Esophagus squamous epithelium (tissue), 5 donors: ENCODE measurements around the gene DHRS3. TPM values are rescaled to one million over a fixed set of nuclear protein-coding genes. Genes with fewer than 3 reads are reported as not detected.
A peak's percentile ranks its signal among the peaks of the same experiment; 100 is the strongest.

Experiments used
- DNase-seq: peaks from one replicate; lab custom pipeline; 2025; lab: John Stamatoyannopoulos, UW
- H3K27ac ChIP-seq, 4 donors: fragments of 200-600 bp; sonication (generic); one replicate each; pipeline ENCODE4 v1.5.1; 2016 to 2019; ENCODE audit warnings: mild to moderate bottlenecking in 1 of 4
- H3K27me3 ChIP-seq, 4 donors: fragments of 200-600 bp; sonication (generic); 1 replicate in 3 of 4; 2 replicates in 1 of 4; pipeline versions ENCODE4 v1.5.1 to v1.6.0; 2017 to 2021; ENCODE audit warnings: antibody characterized with exemption in 1 of 4
- H3K36me3 ChIP-seq, 3 donors: fragments of 200-600 bp; sonication (generic); one replicate each; pipeline ENCODE4 v1.5.1; 2016 to 2019
- H3K4me1 ChIP-seq, 3 donors: fragments of 200-600 bp; sonication (generic); one replicate each; pipeline ENCODE4 v1.5.1; 2017 to 2019
- H3K4me3 ChIP-seq, 4 donors: fragments of 200-600 bp; sonication (generic); 1 replicate in 3 of 4; 2 replicates in 1 of 4; pipeline ENCODE4 v1.5.1; 2016 to 2019; ENCODE audit warnings: mild to moderate bottlenecking in 2 of 4, moderate library complexity in 1 of 4
- H3K9me3 ChIP-seq, 3 donors: fragments of 200-600 bp; sonication (generic); one replicate each; pipeline ENCODE4 v1.5.1; 2016 to 2019
- CTCF ChIP-seq, 6 experiments: fragments of 450-650 bp in 4 of 6; fragments of 200-600 bp in 2 of 6; sonication (generic) in 2 of 6; IDR thresholded peaks; one replicate each; pipeline ENCODE4 v1.5.1; 2016 to 2019; ENCODE audit warnings: antibody characterized with exemption in 6 of 6, mild to moderate bottlenecking in 4 of 6, moderate library complexity in 4 of 6
- POLR2A ChIP-seq, 4 donors: fragments of 450-650 bp; IDR thresholded peaks; one replicate each; pipeline ENCODE4 v1.6.1; 2017; ENCODE audit warnings: antibody characterized with exemption in 4 of 4, mild to moderate bottlenecking in 4 of 4, moderate library complexity in 3 of 4
- WGBS, 2 donors: methylation state at CpG; one replicate each; pipeline ENCODE4 v1.1.5; 2018; 5-methylcytosine and 5-hydroxymethylcytosine counted together
- intact Hi-C: fragments of 100-400 bp; cut with DNase I; formaldehyde crosslinking; loops from one replicate; pipeline ENCODE4 v1.15.0; 2022
- total RNA-seq, 4 donors: library from RNA; depleted of rRNA; stranded (reverse); fragments of >200 nt; gene quantifications; one replicate each; pipeline ENCODE4 v1.1.0, GENCODE V29; 2016
- donor health status: DM: yes; HTN: yes; CAD: no.

Gene DHRS3
- total RNA-seq, 4 donors from 2014 or later: 87.7 to 166 (median 117) TPM

GRCh38 chr1:12552111-12552888 lies 65.7 kb downstream of the DHRS3 start:
- WGBS, 2 donors: 90 to 92% methylated on average over 9 to 12 of the region's 27 CpGs
- intact Hi-C loops: no loop called here
- TF ChIP-seq CTCF (IDR thresholded peaks at IDR 0.05): no peak
- no peak for TF ChIP-seq POLR2A (IDR thresholded peaks at IDR 0.05)
- H3K27me3 ChIP-seq: no peaks in the 10 kb centered on the region
- no peak for DNase-seq
- H3K4me3 ChIP-seq: no peak overlapping the region
- H3K36me3 ChIP-seq: no peaks in the 10 kb centered on the region
- H3K4me1 ChIP-seq: peaks cover 4 to 72% (median 45%) of the 10 kb centered on the region in 3 donors
- peak overlapping the region; percentile 51 to 91 (median 81) for H3K27ac ChIP-seq
- no peaks in the 10 kb centered on the region for H3K9me3 ChIP-seq

DNA sequence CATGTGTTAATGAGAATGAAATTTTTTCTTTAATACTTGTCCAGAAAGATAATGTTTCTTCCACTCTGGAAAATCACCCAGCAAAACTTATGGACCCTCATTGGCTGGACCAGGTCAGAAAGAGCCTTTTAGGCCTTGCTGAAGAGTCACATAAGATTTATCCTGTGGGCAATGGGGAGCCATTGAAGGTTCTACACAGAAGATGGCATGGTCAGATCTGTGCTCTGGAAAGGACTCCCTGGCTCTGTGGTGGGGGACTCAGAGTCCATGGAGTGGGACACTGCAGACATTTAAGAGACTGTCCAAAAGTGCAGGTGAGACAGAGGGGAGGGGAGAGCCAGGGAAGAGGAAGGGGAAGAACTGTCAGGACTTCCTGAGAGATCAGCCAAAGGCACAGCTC lies 66.4 kb downstream of the DHRS3 start:
- intact Hi-C loops: no loop called here
- H3K4me1 ChIP-seq: peaks cover 4 to 72% (median 45%) of the 10 kb centered on the region in 3 donors
- H3K27ac ChIP-seq: peak overlapping the region in 3 of 4 donors; percentile 74 to 91 (median 88)
- no peak for DNase-seq
- H3K4me3 ChIP-seq: no peak overlapping the region
- no peaks in the 10 kb centered on the region for H3K36me3 ChIP-seq
- TF ChIP-seq CTCF (IDR thresholded peaks at IDR 0.05) (no peak), POLR2A (IDR thresholded peaks at IDR 0.05) (no peak)
- no peaks in the 10 kb centered on the region for H3K9me3 ChIP-seq
- H3K27me3 ChIP-seq: no peaks in the 10 kb centered on the region

DNA sequence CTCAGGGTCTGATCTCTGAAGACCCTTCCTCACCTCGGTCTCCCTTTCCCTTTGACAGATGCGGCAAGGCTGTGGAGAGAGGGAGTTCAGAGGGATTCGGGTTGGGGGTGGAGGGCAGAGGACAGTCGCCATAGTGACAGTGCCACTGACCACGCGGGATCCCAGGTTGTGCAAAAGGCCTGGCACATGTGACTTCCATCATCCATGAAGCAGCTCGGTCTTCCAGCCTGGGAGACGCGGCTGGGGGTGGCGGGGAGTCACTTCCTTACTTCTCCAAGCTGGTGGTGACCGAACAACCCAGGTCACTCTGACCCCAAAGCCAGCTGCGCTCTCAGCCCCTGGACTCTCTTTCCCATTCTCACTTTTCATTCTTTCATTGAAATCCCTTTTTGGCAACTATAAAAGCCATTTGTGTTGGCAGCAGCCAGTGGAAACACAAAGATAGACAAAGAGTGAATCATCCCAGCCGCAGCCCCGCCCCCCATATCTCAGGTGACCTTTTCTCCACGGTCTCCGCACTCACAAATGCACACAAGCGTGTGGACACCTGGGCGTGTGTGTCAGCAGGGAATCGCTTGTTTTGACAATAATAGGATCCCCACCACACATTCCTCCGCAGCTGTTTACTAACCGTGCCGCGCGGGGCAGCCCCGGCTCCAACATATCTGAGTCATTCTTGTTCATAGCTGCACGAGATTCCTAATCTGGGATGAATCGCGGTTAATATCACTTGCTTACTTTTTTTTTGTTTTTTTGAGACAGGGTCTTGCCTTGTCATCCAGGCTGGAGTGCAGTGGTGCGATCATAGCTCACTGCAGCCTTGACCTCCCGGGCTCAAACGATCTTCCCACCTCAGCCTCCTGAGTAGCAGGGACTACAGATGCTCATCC lies 68.3 kb downstream of the DHRS3 start:
- Histone ChIP-seq H3K9me3 (no peaks in the 10 kb centered on the region), H3K27ac (peak overlapping the region; percentile 57 to 89 (median 84)), H3K4me1 (peaks cover 4 to 66% (median 41%) of the 10 kb centered on the region in 3 donors), H3K27me3 (no peaks in the 10 kb centered on the region), H3K36me3 (no peaks in the 10 kb centered on the region), H3K4me3 (peak overlapping the region in 3 of 4 donors; percentile 23 to 53 (median 25))
- TF ChIP-seq CTCF (IDR thresholded peaks at IDR 0.05): no peak
- TF ChIP-seq POLR2A (IDR thresholded peaks at IDR 0.05): no peak
- DNase-seq: no peak
- WGBS, 2 donors: 17 to 26% methylated on average over 25 of the region's 31 CpGs
- intact Hi-C loops: no loop called here

GRCh38 chr1:12548973-12549459 lies 69.0 kb downstream of the DHRS3 start:
- TF ChIP-seq CTCF (IDR thresholded peaks at IDR 0.05) (no peak), POLR2A (IDR thresholded peaks at IDR 0.05) (no peak)
- Histone ChIP-seq H3K4me1 (peaks cover 4 to 66% (median 41%) of the 10 kb centered on the region in 3 donors), H3K9me3 (no peaks in the 10 kb centered on the region), H3K4me3 (peak overlapping the region in 2 of 4 donors; percentile 23 to 53), H3K36me3 (no peaks in the 10 kb centered on the region), H3K27me3 (no peaks in the 10 kb centered on the region), H3K27ac (peak overlapping the region; percentile 57 to 89 (median 84))
- no peak for DNase-seq
- 32 to 71% methylated on average over 7 to 9 of the region's 27 CpGs for WGBS, 2 donors
- intact Hi-C loops: no loop called here
